Spleen (tissue), 11 donors: ENCODE measurements around the gene ESF1. TPM values are rescaled to one million over a fixed set of nuclear protein-coding genes. Genes with fewer than 3 reads are reported as not detected.

Experiments
- DNase-seq: peaks from one replicate; pipeline ENCODE4 v3.0.0-alpha.2; 2020
- H3K27ac ChIP-seq, 8 donors: fragments of 200-600 bp; sonication (generic) in 7 of 8; 1 replicate in 4 of 8; 2 replicates in 4 of 8; pipeline versions ENCODE4 v1.5.0 to v1.8.0; 2016 to 2021; ENCODE audit warnings: inconsistent platforms in 4 of 8, mild to moderate bottlenecking in 4 of 8, moderate library complexity in 1 of 8
- H3K27me3 ChIP-seq, 7 donors: fragments of 200-600 bp; sonication (generic) in 6 of 7; replicated peaks in 1 of 7; 1 replicate in 4 of 7; 2 replicates in 3 of 7; pipeline versions ENCODE4 v1.5.0 to v1.8.0; 2016 to 2021; ENCODE audit warnings: inconsistent platforms in 3 of 7, mild to moderate bottlenecking in 1 of 7
- H3K36me3 ChIP-seq, 6 donors: fragments of 200-600 bp; sonication (generic) in 5 of 6; 1 replicate in 4 of 6; 2 replicates in 2 of 6; pipeline versions ENCODE4 v1.5.0 to v1.8.0; 2016 to 2021; ENCODE audit warnings: inconsistent platforms in 2 of 6
- H3K4me1 ChIP-seq, 6 donors: fragments of 200-600 bp; sonication (generic) in 5 of 6; 1 replicate in 3 of 6; 2 replicates in 3 of 6; pipeline versions ENCODE4 v1.5.0 to v1.8.0; 2016 to 2021; ENCODE audit warnings: inconsistent platforms in 3 of 6
- H3K4me3 ChIP-seq, 8 donors: fragments of 200-600 bp; sonication (generic) in 7 of 8; 1 replicate in 4 of 8; 2 replicates in 4 of 8; pipeline versions ENCODE4 v1.5.0 to v1.8.0; 2016 to 2021; ENCODE audit warnings: inconsistent platforms in 4 of 8, mild to moderate bottlenecking in 4 of 8, moderate library complexity in 2 of 8
- H3K9me3 ChIP-seq, 8 donors: fragments of 200-600 bp; sonication (generic) in 7 of 8; 1 replicate in 4 of 8; 2 replicates in 4 of 8; pipeline versions ENCODE4 v1.5.0 to v1.8.0; 2016 to 2021; ENCODE audit warnings: inconsistent platforms in 4 of 8
- CTCF ChIP-seq, 11 experiments: fragments of 200-600 bp in 7 of 11; fragments of 450-650 bp in 4 of 11; sonication (generic) in 4 of 11; IDR thresholded peaks in 8 of 11; conservative IDR thresholded peaks in 3 of 11; 1 replicate in 7 of 11; 2 replicates in 4 of 11; pipeline versions ENCODE4 v1.4.0 to v1.8.0; 2016 to 2021; ENCODE audit warnings: antibody characterized with exemption in 11 of 11, inconsistent platforms in 4 of 11, mild to moderate bottlenecking in 1 of 11
- POLR2A ChIP-seq, 3 donors: fragments of 450-650 bp; IDR thresholded peaks; one replicate each; pipeline ENCODE4 v1.5.1; 2017; ENCODE audit warnings: antibody characterized with exemption in 3 of 3, mild to moderate bottlenecking in 1 of 3
- POLR2AphosphoS5 ChIP-seq, 3 donors: sonication (generic); formaldehyde crosslinking; IDR thresholded peaks; one replicate each; pipeline ENCODE4 v1.5.1; 2017; ENCODE audit warnings: antibody characterized with exemption in 3 of 3
- WGBS, 5 donors: extraction: QIAGEN DNeasy Blood & Tissue Kit in 3 of 5; methylation state at CpG; one replicate each; pipeline versions ENCODE4 v1.1.5 to v1.1.7; 2013 to 2018; 5-methylcytosine and 5-hydroxymethylcytosine counted together
- intact Hi-C: fragments of 100-400 bp; cut with DNase I; formaldehyde crosslinking; loops from one replicate; pipeline ENCODE4 v1.15.0; 2023; ENCODE audit warnings: low total_unique reads
- polyA plus RNA-seq, 3 donors: library from polyadenylated mRNA; stranded (reverse); fragments of 200-250 nt; gene quantifications; one replicate each; pipeline ENCODE4 v1.2.1, GENCODE V29; 2013
- total RNA-seq, 7 donors: library from RNA; depleted of rRNA in 3 of 7; stranded (reverse); fragments of >200 nt in 3 of 7; fragmentation: NEBNext Ultra II Directional in 4 of 7; extraction: Animal tissue kit (Norgen Biotek cat#: 25700) in 4 of 7; gene quantifications; one replicate each; pipeline versions ENCODE4 v1.1.0 to v1.2.1, GENCODE V29; 2016 to 2021
- donor health status: healthy with polysubstance abuse.
- donor health status: DM: no; HTN: no; CAD: no; lungs with moderate emphysema.
- donor health status: DM: no; HTN: no; CAD: no.
- donor health status: Bipolar disorder and iron deficiency.
- donor health status: healthy.
- donor health status: DM: no; HTN: no; CAD: no.
- donor health status: DM: yes; HTN: yes; CAD: no.

ESF1 gene
- total and polyA plus RNA-seq, 10 donors = 6.9 to 15.6 (median 13.1) TPM

DNA sequence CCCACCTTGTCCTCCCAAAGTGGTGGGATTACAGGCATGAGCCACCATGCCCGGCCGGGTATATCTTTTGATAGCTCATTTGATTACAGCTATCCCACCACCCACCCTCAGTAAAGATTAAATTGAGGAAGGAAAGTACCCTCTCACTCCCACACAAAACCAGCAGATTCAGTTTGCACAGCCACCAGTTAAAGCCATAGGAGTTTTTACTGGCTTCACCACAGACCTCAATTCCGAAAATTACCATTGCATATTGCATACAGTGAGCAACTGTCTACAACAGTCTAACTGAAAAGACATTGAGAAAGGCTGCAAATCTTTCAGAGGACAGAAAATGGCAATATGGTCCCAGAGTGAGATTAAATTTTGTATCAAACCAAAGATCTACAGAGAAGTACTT is 34.9 kb downstream of the ESF1 start:
- TF ChIP-seq CTCF (IDR thresholded peaks at IDR 0.05 in 8 of 11, conservative IDR thresholded peaks at IDR 0.05 in 3 of 11) (no peak), POLR2AphosphoS5 (IDR thresholded peaks at IDR 0.05) (no peak), POLR2A (IDR thresholded peaks at IDR 0.05) (no peak)
- H3K36me3 ChIP-seq = peaks cover 0 to 85% (median 6%) of the 10 kb centered on the region in 6 donors
- H3K9me3 ChIP-seq = no peaks in the 10 kb centered on the region
- intact Hi-C loops = no loop called here
- no peaks in the 10 kb centered on the region for H3K4me1 ChIP-seq
- DNase-seq = no peak
- no peaks in the 10 kb centered on the region for H3K27me3 ChIP-seq
- no peak overlapping the region for H3K27ac ChIP-seq
- WGBS, 5 donors = 90 to 96% (median 93%) methylated on average over 3 of the region's 3 CpGs
- H3K4me3 ChIP-seq = no peak overlapping the region

GRCh38 chr20:13745784-13746183 is 38.9 kb downstream of the ESF1 start:
- no peaks in the 10 kb centered on the region for H3K4me1 ChIP-seq
- peaks cover 0 to 6% (median 3%) of the 10 kb centered on the region in 8 donors for H3K9me3 ChIP-seq
- no peak overlapping the region for H3K27ac ChIP-seq
- H3K27me3 ChIP-seq = no peaks in the 10 kb centered on the region
- peaks cover 0 to 90% (median 14%) of the 10 kb centered on the region in 6 donors for H3K36me3 ChIP-seq
- no peak for DNase-seq
- no peak overlapping the region for H3K4me3 ChIP-seq
- no peak for TF ChIP-seq CTCF (IDR thresholded peaks at IDR 0.05 in 8 of 11, conservative IDR thresholded peaks at IDR 0.05 in 3 of 11)
- TF ChIP-seq POLR2AphosphoS5 (IDR thresholded peaks at IDR 0.05) = no peak
- TF ChIP-seq POLR2A (IDR thresholded peaks at IDR 0.05) = no peak
- intact Hi-C loops = no loop called here
- 67 to 100% (median 95%) methylated on average over 2 of the region's 2 CpGs for WGBS, 5 donors

- Histone ChIP-seq H3K9me3 (peaks cover 0 to 13% (median 10%) of the 10 kb centered on the region in 8 donors), H3K27me3 (no peaks in the 10 kb centered on the region), H3K36me3 (peaks cover 0 to 81% (median 15%) of the 10 kb centered on the region in 6 donors), H3K27ac (no peak overlapping the region), H3K4me1 (no peaks in the 10 kb centered on the region), H3K4me3 (no peak overlapping the region)
- WGBS, 5 donors = 74 to 91% (median 83%) methylated on average over 1 of the region's 1 CpG
- DNase-seq = no peak
- intact Hi-C loops = no loop called here
- TF ChIP-seq POLR2AphosphoS5 (IDR thresholded peaks at IDR 0.05) = no peak
- no peak for TF ChIP-seq POLR2A (IDR thresholded peaks at IDR 0.05)
- TF ChIP-seq CTCF (IDR thresholded peaks at IDR 0.05 in 8 of 11, conservative IDR thresholded peaks at IDR 0.05 in 3 of 11) = no peak
Measured at GRCh38 chr20:13744352-13744751, 40.4 kb downstream of the ESF1 start.

DNA sequence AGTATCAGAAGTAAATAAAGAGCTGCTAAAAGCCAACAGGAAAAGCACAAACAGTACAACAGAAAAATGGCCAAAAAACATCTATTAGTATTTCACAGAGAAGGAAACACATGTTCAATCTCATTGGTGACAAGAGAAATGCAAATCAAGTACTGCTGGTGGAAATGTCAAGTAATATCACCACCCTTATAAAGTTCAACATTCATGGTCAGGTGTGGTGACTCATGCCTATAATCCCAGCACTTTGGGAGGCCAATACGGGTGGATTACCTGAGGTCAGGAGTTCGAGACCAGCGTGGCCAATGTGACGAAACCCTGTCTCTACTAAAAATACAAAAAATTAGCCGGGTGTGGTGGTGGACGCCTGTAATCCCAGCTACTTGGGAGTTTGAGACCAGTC is 42.8 kb downstream of the ESF1 start:
- no peak for DNase-seq
- Histone ChIP-seq H3K27me3 (no peaks in the 10 kb centered on the region), H3K27ac (no peak overlapping the region), H3K9me3 (peaks cover 0 to 13% (median 10%) of the 10 kb centered on the region in 8 donors), H3K36me3 (peaks cover 0 to 76% (median 15%) of the 10 kb centered on the region in 6 donors), H3K4me1 (no peaks in the 10 kb centered on the region), H3K4me3 (no peak overlapping the region)
- no peak for TF ChIP-seq CTCF (IDR thresholded peaks at IDR 0.05 in 8 of 11, conservative IDR thresholded peaks at IDR 0.05 in 3 of 11)
- no peak for TF ChIP-seq POLR2A (IDR thresholded peaks at IDR 0.05)
- no peak for TF ChIP-seq POLR2AphosphoS5 (IDR thresholded peaks at IDR 0.05)
- intact Hi-C loops = no loop called here
- 81 to 99% (median 94%) methylated on average over 6 of the region's 6 CpGs for whole genome bisulfite sequencing, 5 donors
